Right lobe of liver (tissue), 4 donors: ENCODE measurements around the gene OBSCN.

Experiments used
- POLR2A ChIP-seq: fragments of 450-650 bp; IDR thresholded peaks from one replicate; pipeline ENCODE4 v1.6.1; 2017; ENCODE audit warnings: antibody characterized with exemption, mild to moderate bottlenecking
- TF ChIP-seq, protein P1 (sequence below), 4 donors: fragments of 200-600 bp in 3 of 4; fragments of 450-650 bp in 1 of 4; IDR thresholded peaks; one replicate each; pipeline versions ENCODE4 v1.5.1 to v1.8.0; 2016 to 2022; ENCODE audit warnings: antibody characterized with exemption in 4 of 4, mild to moderate bottlenecking in 2 of 4
- donor health status: DM: no; HTN: no; CAD: no.
- donor health status: DM: no; HTN: no; CAD: no.
- donor health status: DM: no; HTN: yes; CAD: no.

DNA sequence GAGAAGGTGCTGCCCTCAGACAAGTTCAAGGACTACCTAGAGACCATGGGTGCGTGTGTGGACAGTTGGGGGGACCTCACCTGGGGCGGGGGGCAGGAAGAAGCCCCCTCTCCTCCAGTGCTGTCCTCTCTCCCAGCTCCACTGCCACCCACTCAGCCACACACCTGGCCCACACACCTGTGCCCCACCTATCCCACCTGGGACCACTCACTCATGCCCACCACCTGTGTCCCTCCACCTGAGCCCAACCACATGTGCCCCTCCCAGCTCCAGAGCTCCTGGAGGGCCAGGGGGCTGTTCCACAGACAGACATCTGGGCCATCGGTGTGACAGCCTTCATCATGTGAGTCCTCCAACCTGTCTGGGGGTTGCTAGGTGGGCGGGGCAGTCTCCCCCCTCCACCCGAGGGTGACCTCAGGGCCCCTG lies 169.8 kb downstream of the OBSCN start:
- TF ChIP-seq, protein P1, sequence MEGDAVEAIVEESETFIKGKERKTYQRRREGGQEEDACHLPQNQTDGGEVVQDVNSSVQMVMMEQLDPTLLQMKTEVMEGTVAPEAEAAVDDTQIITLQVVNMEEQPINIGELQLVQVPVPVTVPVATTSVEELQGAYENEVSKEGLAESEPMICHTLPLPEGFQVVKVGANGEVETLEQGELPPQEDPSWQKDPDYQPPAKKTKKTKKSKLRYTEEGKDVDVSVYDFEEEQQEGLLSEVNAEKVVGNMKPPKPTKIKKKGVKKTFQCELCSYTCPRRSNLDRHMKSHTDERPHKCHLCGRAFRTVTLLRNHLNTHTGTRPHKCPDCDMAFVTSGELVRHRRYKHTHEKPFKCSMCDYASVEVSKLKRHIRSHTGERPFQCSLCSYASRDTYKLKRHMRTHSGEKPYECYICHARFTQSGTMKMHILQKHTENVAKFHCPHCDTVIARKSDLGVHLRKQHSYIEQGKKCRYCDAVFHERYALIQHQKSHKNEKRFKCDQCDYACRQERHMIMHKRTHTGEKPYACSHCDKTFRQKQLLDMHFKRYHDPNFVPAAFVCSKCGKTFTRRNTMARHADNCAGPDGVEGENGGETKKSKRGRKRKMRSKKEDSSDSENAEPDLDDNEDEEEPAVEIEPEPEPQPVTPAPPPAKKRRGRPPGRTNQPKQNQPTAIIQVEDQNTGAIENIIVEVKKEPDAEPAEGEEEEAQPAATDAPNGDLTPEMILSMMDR (IDR thresholded peaks at IDR 0.05) = no peak
- no peak for TF ChIP-seq POLR2A
